MCF 10A (cell line): ENCODE measurements around the gene TBX6. TPM values are rescaled to one million over a fixed set of nuclear protein-coding genes. Genes with fewer than 3 reads are reported as not detected.

ENCODE experiments used
- BruUV-seq: library from RNA; stranded (reverse); fragments of 400-500 nt; replicated peaks from 2 replicates; lab custom pipeline; 2021; lab: Mats Ljungman, UMichigan
- CTCF ChIA-PET: fragments of 300-600 bp; sonication (Branson Sonifier 250); formaldehyde crosslinking; extraction: SDS; loops from one replicate; lab custom pipeline; 2021; ENCODE audit warnings: antibody characterized with exemption, inconsistent platforms; lab: Yijun Ruan, JAX
- POLR2A ChIA-PET: fragments of 300-600, 350-650 bp; sonication (Branson Sonifier 250); formaldehyde crosslinking; extraction: SDS; loops from one replicate; lab custom pipeline; 2020; ENCODE audit warnings: antibody characterized with exemption, inconsistent platforms; lab: Yijun Ruan, JAX
- DNase-seq: peaks from one replicate; pipeline ENCODE4 v3.0.0-alpha.2; 2018; ENCODE audit not compliant: unreplicated experiment
- H3K27ac Mint-ChIP-seq: one replicate; pipeline ENCODE4 v1.8.0; 2022; ENCODE audit warnings: mild to moderate bottlenecking, low read depth, mixed read lengths; ENCODE audit not compliant: unreplicated experiment
- H3K27me3 Mint-ChIP-seq: one replicate; pipeline ENCODE4 v1.8.0; 2022; ENCODE audit warnings: mixed read lengths; ENCODE audit not compliant: insufficient read depth, unreplicated experiment
- H3K36me3 Mint-ChIP-seq: one replicate; pipeline ENCODE4 v1.8.0; 2022; ENCODE audit warnings: mild to moderate bottlenecking, moderate library complexity, mixed read lengths; ENCODE audit not compliant: insufficient read depth, unreplicated experiment
- H3K4me1 Mint-ChIP-seq: one replicate; pipeline ENCODE4 v1.8.0; 2022; ENCODE audit warnings: mixed read lengths; ENCODE audit not compliant: insufficient read depth, unreplicated experiment
- H3K4me3 Mint-ChIP-seq: one replicate; pipeline ENCODE4 v1.8.0; 2022; ENCODE audit warnings: mild to moderate bottlenecking, moderate library complexity, mixed read lengths; ENCODE audit not compliant: unreplicated experiment
- H3K9me3 Mint-ChIP-seq: one replicate; pipeline ENCODE4 v1.8.0; 2022; ENCODE audit warnings: mixed read lengths; ENCODE audit not compliant: unreplicated experiment
- intact Hi-C: fragments of 100-400 bp; cut with micrococcal nuclease; formaldehyde crosslinking; loops from 2 replicates; pipeline ENCODE4 v1.14.1; 2022
- total RNA-seq: library from RNA; stranded (reverse); gene quantifications from 2 replicates; pipeline ENCODE4 v1.2.3, GENCODE V29; 2022
- TF ChIP-seq, protein P1 (sequence below): fragments of 200-600 bp; IDR thresholded peaks from one replicate; pipeline ENCODE4 v1.8.0; 2022; ENCODE audit warnings: antibody characterized with exemption, mild to moderate bottlenecking; ENCODE audit not compliant: unreplicated experiment

TBX6 gene
- total RNA-seq, 1 experiment from 2014 or later = 0.16 TPM

DNA sequence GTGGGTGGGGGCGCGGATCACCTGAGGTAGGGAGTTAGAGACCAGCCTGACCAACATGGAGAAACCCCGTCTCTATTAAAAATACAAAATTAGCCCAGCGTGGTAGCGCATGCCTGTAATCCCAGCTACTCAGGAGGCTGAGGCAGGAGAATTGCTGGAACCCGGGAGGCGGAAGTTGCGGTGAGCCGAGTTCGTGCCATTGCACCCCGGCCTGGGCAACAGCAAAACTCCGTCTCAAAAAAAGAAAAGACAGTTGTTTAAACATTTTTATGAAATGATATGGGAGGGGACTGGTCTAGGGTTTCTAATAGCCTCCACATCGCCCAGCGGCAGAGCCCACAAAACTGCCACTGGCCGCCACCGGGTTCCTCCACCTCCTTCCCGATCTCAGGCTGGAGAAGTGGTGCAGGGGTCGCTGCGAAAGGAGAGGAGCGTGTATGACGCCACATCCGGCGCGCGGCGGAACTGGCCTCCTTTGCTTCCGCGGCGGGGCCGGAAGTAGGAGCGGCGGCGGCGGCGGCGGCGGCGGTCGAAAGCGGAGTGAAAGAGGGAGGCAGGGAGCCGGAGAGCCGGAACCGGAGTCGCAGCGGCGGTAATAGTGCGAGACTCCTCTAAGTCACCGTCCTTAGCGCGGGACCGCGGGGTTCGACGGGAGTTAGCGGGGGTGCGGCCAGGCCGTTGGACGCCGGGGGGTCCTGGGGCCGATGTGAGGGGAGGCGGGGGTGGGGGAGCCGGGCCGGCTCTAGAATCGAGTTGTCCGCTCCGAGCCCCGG is 16.0 kb downstream of the TBX6 start, which contains the start of gene PPP4C:
Gene PPP4C (plus strand): TSS at position 492 of the 773 bp plus-strand sequence. CDS start 384 bp downstream, outside the sequence.
- peak within 1 kb of the TSS; percentile 84 for H3K4me3 Mint-ChIP-seq
- peaks cover 68% of the 10 kb centered on the region for H3K36me3 Mint-ChIP-seq
- intact Hi-C loops = loop anchor here (1.0 kb wide), 1 partner anchor 9 kb away; no protein-coding TSS in a partner anchor
- H3K9me3 Mint-ChIP-seq = no peaks in the 10 kb centered on the region
- CTCF ChIA-PET = interaction anchor here (0.6 to 2.2 kb wide), 3 partner anchors 16 to 132 kb away, joined by 3 to 24 read pairs (median 3); partner anchors contain the start of gene TBX6
- no peaks in the 10 kb centered on the region for H3K27me3 Mint-ChIP-seq
- POLR2A ChIA-PET = interaction anchor here (0.6 to 6.1 kb wide), 17 partner anchors 10 to 451 kb away, joined by 3 to 155 read pairs (median 4); partner anchors contain the start of genes ALDOA, CD2BP2, INO80E and TBX6
- DNase-seq = peak; percentile 88
- TF ChIP-seq, protein P1, sequence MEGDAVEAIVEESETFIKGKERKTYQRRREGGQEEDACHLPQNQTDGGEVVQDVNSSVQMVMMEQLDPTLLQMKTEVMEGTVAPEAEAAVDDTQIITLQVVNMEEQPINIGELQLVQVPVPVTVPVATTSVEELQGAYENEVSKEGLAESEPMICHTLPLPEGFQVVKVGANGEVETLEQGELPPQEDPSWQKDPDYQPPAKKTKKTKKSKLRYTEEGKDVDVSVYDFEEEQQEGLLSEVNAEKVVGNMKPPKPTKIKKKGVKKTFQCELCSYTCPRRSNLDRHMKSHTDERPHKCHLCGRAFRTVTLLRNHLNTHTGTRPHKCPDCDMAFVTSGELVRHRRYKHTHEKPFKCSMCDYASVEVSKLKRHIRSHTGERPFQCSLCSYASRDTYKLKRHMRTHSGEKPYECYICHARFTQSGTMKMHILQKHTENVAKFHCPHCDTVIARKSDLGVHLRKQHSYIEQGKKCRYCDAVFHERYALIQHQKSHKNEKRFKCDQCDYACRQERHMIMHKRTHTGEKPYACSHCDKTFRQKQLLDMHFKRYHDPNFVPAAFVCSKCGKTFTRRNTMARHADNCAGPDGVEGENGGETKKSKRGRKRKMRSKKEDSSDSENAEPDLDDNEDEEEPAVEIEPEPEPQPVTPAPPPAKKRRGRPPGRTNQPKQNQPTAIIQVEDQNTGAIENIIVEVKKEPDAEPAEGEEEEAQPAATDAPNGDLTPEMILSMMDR = no peak
- peak within 1 kb of the TSS; percentile 97 for H3K27ac Mint-ChIP-seq
- TSS peak; percentile 96 for BruUV-seq
- H3K4me1 Mint-ChIP-seq = peaks cover 20% of the 10 kb centered on the region

DNA sequence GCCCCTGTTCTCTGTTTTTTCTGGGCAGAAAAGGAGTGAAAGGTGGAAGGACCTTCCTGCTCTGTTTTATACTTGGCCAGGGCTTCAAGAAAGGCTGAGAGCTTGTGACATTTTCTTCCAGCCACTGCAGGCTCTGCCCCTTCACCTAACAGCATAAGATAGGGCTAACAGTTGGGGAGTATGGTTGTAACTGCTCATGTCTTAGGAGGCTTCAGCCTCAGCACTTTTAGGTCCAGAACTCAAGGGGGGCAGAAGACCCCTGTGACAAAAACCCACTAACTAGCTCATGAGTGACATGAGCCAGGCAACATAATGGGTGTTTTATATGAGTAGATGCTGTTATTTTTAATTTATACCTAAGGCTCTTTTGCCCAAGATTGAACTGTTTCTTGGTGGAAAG is 21.2 kb downstream of the TBX6 start:
- TF ChIP-seq, protein P1 = no peak
- Mint-ChIP-seq H3K27me3 (no peaks in the 10 kb centered on the region), H3K27ac (peak overlapping the region; percentile 46), H3K9me3 (no peaks in the 10 kb centered on the region), H3K4me1 (peaks cover 12% of the 10 kb centered on the region), H3K36me3 (peaks cover 80% of the 10 kb centered on the region), H3K4me3 (no peak overlapping the region)
- no TSS peak for BruUV-seq
- no peak for DNase-seq
- intact Hi-C loops = no loop called here
- POLR2A ChIA-PET = interaction anchor here (0.5 kb wide), 1 partner anchor 38 kb away, joined by 3 read pairs; no protein-coding TSS in a partner anchor
- CTCF ChIA-PET = interaction anchor here (0.6 to 1.1 kb wide), 3 partner anchors 19 to 29 kb away, joined by 3 read pairs; no protein-coding TSS in a partner anchor

DNA sequence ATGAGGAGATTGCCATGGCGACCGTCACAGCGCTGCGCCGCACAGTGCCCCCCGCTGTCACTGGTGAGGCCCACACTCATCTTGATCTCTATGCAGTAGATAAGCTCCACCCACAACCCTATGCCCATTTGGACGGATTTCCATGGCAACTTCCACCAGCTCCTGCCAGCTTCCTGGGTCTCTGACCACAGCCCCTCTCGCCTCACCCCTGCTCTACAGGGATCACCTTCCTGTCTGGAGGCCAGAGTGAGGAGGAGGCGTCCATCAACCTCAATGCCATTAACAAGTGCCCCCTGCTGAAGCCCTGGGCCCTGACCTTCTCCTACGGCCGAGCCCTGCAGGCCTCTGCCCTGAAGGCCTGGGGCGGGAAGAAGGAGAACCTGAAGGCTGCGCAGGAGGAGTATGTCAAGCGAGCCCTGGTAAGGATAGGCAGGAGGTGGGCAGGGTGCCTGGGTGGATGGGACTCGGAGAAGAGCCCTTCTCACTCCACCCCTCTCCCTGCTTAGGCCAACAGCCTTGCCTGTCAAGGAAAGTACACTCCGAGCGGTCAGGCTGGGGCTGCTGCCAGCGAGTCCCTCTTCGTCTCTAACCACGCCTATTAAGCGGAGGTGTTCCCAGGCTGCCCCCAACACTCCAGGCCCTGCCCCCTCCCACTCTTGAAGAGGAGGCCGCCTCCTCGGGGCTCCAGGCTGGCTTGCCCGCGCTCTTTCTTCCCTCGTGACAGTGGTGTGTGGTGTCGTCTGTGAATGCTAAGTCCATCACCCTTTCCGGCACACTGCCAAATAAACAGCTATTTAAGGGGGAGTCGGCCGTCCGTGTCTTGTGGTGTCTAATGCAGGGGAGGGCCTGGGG is 21.9 kb downstream of the TBX6 start:
- Mint-ChIP-seq H3K36me3 (peaks cover 77% of the 10 kb centered on the region), H3K27ac (peak overlapping the region; percentile 46), H3K4me1 (peaks cover 12% of the 10 kb centered on the region), H3K9me3 (no peaks in the 10 kb centered on the region), H3K27me3 (no peaks in the 10 kb centered on the region), H3K4me3 (no peak overlapping the region)
- TF ChIP-seq, protein P1 = no peak
- TSS peak; percentile 40 for BruUV-seq
- POLR2A ChIA-PET = interaction anchor here (0.5 kb wide), 1 partner anchor 37 kb away, joined by 3 read pairs; no protein-coding TSS in a partner anchor
- CTCF ChIA-PET = interaction anchor here (0.6 to 1.1 kb wide), 3 partner anchors 20 to 29 kb away, joined by 3 read pairs; no protein-coding TSS in a partner anchor
- intact Hi-C loops = no loop called here
- DNase-seq = no peak
